Stimulated activated CD8-positive, alpha-beta memory T cell treated with anti-CD3 and anti-CD28 coated beads, Interleukin-12 subunit alpha, Interleukin-12 subunit beta, amount 100 ng/mL, for 1 hour (primary cell): ENCODE measurements around the gene DBF4.
"Not testable (repeated sequence)": the region's sequence is repeated elsewhere in the genome, so short reads cannot be mapped to it uniquely, and the experiment has no call there.

Source experiments
- DNase-seq: peaks from one replicate; pipeline ENCODE4 v3.0.0-alpha.2; 2020; ENCODE audit warnings: low read depth

The DBF4 gene

DNA sequence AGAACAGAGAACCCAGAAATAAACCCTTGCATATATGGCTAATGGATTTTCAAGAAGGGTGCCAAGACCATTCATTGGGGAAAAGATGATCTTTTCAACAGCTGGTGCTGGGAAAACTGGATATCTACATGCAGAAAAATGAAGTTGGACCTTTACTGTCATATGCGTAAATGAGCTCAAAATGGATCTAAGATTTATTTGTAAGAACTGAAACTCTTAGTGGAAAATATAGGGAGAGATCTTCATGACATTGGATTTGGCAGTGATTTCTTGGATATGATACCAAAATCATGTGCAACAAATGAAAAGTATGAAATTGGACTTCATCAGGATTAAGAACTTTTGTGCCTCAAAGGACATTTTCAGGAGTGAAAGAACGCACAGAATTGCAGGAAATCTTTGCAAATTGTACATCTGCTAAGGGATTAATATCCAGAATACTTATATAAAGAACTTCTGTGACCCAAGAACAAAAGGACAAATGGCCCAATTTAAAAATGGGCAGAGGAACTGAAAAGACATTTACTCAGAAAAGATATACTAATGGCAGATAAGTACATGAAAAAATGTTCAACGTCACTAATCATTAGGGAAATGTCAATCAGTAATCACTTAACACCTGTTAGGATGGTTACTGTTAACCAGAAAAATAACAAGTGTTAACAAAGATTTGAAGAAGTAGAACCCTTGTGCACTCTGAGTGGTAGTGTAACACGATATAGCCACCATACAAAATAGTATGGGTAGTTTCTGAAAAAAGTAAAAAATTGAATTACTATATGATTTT, 6.1 kb downstream of the DBF4 start:
- no peak for DNase-seq

- DNase-seq, result no peak
Measured at GRCh38 chr7:87885018-87885417, 8.7 kb downstream of the DBF4 start.

DNA sequence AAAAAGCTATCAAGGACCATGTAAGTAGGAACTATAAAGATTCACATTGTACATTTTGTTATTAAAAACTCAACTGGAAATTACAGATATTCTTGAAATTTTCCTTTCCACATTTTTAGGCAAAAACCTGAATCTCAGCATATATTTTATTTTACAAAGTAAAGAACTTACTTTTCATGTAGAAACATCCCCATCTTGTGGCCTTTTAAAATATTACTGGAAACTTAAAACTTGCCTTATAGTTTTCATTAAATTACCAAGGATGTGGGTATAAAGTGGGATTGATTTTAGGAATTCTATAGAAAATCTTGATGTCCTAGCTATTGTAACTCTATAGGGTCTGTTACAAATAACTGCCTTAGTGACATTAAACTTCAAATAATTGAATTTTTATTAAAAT, 10.6 kb downstream of the DBF4 start:
- DNase-seq, result no peak

DNA sequence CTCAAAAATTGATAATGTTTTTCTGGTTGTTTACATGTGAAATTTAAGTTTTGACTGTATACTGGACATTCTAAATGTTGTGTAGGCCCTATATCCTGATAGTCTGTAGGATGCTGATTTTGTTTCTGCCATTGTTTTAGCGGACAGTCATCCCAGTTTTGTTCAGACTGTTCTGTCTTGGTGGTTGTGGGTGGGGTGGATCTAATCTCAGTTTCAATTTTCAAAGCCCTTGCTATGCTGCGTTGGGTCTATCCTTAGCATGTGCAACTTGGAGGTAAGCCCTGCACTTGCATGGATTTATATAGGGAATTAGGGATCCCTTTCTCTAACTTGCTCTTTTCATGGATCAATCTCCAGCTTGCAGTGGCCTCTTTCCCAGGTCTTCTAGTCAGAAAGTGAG, 19.1 kb downstream of the DBF4 start:
- DNase-seq, result no peak

- no peak for DNase-seq
Measured at GRCh38 chr7:87899255-87899654, 23.0 kb downstream of the DBF4 start.

DNA sequence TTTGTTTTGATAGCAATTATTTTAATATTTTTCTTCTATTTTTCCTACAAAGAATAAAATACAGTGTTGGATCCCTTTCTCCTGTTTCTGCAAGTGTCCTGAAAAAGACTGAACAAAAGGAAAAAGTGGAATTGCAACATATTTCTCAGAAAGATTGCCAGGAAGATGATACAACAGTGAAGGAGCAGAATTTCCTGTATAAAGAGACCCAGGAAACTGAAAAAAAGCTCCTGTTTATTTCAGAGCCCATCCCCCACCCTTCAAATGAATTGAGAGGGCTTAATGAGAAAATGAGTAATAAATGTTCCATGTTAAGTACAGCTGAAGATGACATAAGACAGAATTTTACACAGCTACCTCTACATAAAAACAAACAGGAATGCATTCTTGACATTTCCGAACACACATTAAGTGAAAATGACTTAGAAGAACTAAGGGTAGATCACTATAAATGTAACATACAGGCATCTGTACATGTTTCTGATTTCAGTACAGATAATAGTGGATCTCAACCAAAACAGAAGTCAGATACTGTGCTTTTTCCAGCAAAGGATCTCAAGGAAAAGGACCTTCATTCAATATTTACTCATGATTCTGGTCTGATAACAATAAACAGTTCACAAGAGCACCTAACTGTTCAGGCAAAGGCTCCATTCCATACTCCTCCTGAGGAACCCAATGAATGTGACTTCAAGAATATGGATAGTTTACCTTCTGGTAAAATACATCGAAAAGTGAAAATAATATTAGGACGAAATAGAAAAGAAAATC, 31.0 kb downstream of the DBF4 start:
- DNase-seq, result not testable (repeated sequence)

GRCh38 chr7:87908814-87909213, 32.5 kb downstream of the DBF4 start:
- DNase-seq, result not testable (repeated sequence)

- DNase-seq, result no peak
Measured at GRCh38 chr7:87912121-87912520, 35.8 kb downstream of the DBF4 start.

- no peak for DNase-seq
Measured at GRCh38 chr7:87918740-87919139, 42.4 kb downstream of the DBF4 start.

DNA sequence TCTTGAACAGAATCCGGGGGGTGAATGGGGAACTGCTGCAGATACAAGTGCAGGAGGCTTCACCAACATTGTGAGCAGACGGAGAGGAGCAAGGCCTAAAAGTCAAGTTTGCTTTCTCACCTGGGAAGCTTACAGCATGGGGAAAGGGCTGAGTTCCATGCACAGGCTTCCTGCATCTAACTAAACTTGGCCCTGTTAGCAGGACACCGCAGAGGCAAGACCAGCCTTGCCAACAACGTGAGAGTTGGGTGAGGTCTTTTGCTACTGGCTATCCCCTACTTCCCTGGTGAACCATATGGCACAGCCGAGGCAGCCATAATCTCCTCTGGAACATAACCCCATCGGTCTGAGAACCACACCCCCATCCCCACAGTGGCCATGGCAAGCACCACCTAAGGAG, 43.6 kb downstream of the DBF4 start:
- DNase-seq, result no peak

- DNase-seq, result no peak
Measured at GRCh38 chr7:87920578-87920977, 44.3 kb downstream of the DBF4 start.

GRCh38 chr7:87922759-87923395, 46.6 kb downstream of the DBF4 start:
- DNase-seq, result not testable (repeated sequence)

DNA sequence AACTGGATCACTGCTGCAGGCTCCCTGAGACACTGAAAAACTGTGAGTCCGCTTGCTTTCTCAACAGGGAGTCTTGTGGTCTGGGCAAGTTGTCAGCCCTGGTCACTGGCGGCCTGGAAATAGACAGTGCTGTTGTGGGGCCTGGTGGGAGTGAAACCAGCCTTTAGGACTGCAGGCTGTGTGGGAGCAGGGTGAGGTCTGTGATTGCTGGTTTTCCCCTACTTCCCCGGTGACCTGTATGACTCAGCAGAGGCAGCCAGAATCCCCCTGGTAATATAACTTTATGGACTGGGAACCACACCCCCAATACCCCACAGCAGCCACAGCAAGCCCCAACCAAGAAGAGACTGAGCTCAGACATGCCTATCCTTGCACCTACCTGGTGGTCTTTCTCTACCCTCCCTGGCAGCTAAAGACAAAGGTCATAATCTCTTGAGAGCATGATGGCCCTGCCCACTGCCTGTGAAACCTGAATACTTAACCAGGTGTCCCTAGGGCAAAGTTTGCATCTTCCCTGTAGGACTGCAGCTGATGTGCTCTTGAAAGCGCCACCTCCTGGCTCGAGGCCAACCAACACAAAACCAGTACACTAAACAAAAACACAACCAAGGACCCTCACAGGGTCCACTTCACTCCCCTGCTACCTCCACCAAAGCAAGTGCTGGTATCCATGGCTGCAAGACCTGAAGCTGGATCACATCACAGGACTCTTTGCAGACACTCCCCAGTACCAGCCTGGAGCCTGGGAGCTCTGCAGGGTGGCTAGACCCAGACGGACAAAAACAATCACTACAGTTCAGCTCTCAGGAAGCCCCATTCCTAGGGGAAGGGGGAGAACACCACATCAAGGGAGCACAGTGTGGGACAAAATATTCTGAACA, 50.5 kb downstream of the DBF4 start:
- no peak for DNase-seq

DNA sequence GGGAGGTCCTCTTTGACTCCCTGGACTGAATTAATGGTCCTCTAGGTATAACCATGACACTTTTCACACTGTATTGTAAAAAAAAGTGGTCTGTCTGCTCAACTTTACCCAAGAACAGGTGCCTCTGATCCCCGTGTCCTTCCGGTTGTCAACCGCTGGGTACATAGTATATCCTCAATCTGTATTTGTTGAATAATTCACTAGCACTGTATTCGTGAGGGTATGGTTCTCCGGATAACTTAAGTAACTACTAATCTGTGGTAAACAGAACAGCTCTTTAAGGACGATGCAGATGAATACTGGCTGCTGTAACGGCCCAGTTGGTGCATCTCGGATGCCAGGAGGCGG, 57.3 kb downstream of the DBF4 start:
- no peak for DNase-seq

DNA sequence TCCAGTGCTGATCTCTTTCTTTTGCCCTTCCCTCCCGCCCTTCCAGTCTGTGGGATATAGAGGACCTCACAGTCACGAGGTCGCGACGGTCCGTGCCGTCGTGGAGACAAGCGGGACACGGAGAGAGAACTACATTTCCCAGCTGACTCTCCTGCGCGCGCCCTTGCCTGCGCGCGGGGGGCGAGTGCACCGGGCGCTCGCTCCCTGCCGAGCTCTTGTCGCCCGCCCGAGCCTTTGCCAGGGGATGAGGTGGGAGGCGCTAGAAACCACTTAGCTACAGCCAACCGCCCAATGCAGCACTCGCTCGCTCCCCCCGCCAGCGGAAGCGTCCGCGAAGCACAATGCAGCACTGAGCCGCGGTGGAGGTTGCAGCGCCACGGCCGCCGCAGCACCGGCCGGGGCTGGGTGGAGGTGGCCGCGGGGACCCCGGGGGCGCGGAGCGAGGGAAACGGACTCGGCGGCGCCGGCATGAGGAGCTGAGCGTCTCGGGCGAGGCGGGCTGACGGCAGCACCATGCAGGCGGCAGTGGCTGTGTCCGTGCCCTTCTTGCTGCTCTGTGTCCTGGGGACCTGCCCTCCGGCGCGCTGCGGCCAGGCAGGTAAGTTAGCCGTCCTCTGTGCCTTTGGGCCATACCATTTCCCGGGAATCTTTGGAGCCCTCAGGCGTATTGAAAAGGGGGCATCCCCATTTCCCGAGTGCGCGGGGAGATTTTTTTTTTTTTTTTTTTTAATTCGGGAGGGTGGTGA, 57.8 kb downstream of the DBF4 start, which contains the start of gene ADAM22:
Gene ADAM22 (plus strand): TSS at position 299 of the 746 bp plus-strand sequence. CDS start 215 bp downstream, at position 514.
- peak; percentile 74 for DNase-seq

DNA sequence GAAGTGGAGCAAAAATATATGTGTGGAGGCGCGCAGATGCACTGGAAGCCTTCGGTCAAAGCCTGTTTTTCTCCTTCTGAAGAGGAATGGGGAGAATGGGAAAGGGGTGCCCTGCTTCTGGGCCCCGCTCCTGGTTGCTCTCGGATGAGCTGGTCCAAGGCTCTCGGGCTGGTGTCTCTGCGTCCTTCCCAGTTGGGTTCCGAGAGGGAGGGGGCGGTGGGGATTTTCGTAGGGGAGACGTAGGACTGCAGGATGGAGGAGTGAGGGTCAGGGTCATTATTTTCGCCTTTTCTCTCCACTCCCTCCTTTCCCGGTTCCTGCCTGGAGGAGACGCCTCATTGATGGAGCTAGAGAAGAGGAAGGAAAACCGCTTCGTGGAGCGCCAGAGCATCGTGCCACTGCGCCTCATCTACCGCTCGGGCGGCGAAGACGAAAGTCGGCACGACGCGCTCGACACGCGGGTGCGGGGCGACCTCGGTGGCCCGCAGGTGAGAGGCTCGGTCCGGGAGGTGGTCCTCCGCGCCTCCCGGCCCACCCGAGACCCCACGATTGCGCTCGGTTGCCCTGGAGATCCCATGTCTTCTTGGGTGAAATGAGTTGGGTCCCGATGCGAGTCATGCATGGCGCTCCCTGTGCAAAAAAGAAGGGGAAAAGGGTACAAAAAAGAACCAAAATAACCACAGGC, 58.5 kb downstream of the DBF4 start:
- no peak for DNase-seq

DNA sequence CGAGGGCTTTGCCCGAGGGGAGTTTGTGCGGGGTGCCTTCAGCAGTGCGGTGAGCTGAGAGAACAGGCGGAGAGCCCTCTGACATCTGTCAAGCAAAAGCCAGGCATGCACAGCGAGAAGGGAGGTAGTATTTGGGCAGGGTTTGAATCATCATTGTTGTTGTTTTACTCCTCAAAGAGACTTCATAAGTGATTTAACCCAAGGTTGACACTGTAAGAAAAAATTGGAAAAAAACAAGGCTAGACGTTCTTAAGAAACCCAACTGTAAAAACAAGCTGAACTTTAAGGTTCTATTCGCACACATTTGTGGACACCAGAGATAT, 59.1 kb downstream of the DBF4 start:
- DNase-seq, result no peak

GRCh38 chr7:87941138-87941537, 64.8 kb downstream of the DBF4 start:
- DNase-seq, result no peak

DNA sequence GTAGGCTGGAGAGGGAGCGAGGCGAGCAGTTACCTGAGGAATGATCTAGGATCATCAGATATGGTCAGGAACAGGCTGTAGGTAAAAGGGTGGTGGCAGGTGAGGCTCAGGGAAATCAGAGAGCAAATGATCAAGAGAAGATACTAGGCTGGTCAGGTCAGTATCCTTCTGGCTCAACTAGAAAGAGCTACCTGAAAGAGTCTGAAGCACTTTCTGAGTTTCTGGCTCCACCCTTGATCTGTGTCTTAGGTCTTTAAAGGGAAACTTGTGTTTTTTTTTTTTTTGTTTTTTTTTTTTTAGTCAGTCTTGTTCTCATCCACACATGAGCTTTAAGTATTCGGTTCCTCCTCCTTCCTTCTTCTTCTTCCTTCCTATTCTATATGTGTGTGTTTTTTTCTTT, 68.3 kb downstream of the DBF4 start:
- no peak for DNase-seq

GRCh38 chr7:87945926-87946325, 69.6 kb downstream of the DBF4 start:
- DNase-seq, result not testable (repeated sequence)

GRCh38 chr7:87948371-87948770, 72.1 kb downstream of the DBF4 start:
- DNase-seq, result no peak
